Measurements from ENCODE around the gene PDZD4.
A peak's percentile ranks its signal among the peaks of the same experiment; 100 is the strongest.

The PDZD4 gene

DNA sequence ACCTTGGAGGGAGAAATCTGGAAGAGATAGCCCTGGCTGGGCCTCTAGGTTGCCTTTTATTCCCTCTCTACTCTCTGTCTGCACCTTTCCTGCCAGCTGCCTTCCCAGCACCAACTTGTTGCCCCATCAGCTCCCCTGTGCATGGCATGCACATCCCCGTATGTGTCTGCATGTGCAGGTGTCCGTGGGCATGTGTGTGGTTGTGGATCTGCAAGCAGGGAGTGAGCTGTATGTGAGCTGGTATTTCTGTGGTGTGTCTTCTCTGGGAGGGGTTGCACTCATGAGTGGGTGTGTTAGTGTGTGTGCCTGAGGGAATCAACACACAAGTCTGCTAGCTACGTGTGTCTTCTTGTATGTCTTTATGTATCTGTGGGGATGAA, 45.8 kb upstream of the PDZD4 start:
- TF ChIP-seq RAD21 (IDR thresholded peaks at IDR 0.05; ENCODE audit: low read depth) (no peak), FOXM1 (IDR thresholded peaks at IDR 0.05; ENCODE audit: borderline replicate concordance, low read depth) (no peak), EP300 (IDR thresholded peaks at IDR 0.05; ENCODE audit: borderline replicate concordance) (no peak), ZBTB7A (IDR thresholded peaks at IDR 0.05; ENCODE audit: low read depth) (no peak), TEAD4 (IDR thresholded peaks at IDR 0.05) (no peak), TAF1 (IDR thresholded peaks at IDR 0.05; ENCODE audit: low read depth) (no peak), YY1 (IDR thresholded peaks at IDR 0.05; ENCODE audit: low read depth) (no peak), CREB1 (IDR thresholded peaks at IDR 0.05; ENCODE audit: low read depth) (no peak), EGR1 (IDR thresholded peaks at IDR 0.05) (no peak), CEBPB (IDR thresholded peaks at IDR 0.05) (no peak), TCF12 (IDR thresholded peaks at IDR 0.05; ENCODE audit: low read depth) (no peak), NFIC (IDR thresholded peaks at IDR 0.05) (no peak)
- TF ChIP-seq, protein P1, sequence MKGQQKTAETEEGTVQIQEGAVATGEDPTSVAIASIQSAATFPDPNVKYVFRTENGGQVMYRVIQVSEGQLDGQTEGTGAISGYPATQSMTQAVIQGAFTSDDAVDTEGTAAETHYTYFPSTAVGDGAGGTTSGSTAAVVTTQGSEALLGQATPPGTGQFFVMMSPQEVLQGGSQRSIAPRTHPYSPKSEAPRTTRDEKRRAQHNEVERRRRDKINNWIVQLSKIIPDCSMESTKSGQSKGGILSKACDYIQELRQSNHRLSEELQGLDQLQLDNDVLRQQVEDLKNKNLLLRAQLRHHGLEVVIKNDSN (IDR thresholded peaks at IDR 0.05): no peak
- TF ChIP-seq, protein P2, sequence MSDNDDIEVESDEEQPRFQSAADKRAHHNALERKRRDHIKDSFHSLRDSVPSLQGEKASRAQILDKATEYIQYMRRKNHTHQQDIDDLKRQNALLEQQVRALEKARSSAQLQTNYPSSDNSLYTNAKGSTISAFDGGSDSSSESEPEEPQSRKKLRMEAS (IDR thresholded peaks at IDR 0.05): no peak
- TF ChIP-seq, protein P3, sequence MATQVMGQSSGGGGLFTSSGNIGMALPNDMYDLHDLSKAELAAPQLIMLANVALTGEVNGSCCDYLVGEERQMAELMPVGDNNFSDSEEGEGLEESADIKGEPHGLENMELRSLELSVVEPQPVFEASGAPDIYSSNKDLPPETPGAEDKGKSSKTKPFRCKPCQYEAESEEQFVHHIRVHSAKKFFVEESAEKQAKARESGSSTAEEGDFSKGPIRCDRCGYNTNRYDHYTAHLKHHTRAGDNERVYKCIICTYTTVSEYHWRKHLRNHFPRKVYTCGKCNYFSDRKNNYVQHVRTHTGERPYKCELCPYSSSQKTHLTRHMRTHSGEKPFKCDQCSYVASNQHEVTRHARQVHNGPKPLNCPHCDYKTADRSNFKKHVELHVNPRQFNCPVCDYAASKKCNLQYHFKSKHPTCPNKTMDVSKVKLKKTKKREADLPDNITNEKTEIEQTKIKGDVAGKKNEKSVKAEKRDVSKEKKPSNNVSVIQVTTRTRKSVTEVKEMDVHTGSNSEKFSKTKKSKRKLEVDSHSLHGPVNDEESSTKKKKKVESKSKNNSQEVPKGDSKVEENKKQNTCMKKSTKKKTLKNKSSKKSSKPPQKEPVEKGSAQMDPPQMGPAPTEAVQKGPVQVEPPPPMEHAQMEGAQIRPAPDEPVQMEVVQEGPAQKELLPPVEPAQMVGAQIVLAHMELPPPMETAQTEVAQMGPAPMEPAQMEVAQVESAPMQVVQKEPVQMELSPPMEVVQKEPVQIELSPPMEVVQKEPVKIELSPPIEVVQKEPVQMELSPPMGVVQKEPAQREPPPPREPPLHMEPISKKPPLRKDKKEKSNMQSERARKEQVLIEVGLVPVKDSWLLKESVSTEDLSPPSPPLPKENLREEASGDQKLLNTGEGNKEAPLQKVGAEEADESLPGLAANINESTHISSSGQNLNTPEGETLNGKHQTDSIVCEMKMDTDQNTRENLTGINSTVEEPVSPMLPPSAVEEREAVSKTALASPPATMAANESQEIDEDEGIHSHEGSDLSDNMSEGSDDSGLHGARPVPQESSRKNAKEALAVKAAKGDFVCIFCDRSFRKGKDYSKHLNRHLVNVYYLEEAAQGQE (IDR thresholded peaks at IDR 0.05; ENCODE audit: low read depth): no peak

DNA sequence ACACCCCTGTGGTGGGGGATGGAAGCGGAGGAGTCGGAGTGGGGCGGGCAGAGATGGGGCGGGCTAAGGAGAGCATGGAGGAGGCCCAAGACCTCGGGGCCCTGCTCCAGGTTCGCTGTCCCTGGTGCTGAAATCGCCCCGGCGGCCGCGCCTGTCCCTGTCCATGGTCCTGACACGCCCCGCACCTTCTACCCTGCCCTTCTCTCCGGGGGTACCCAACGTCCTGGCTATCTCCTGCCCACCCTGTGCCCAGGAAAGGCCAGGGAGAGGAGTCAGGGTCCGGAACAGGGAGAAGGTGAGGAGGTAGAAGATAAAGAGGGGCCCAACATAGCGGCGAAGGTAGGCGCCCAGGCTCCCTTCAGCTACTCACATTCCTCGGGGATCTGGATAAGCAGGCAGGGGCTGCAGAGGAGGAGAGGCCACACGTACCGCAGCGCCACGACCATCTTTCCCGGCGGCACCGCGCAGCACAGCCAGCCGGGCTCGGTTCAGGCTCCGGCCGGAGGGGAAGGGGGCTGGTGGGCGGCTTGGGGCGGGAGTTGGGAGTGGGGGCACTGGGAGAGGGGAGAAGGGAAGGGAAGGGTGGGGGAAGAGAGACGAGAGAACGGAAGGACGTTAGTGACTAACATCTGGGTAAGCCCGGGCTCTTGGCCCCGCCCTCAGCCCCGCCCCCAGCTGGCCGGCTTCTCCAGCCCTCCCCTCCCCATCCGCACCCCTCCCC, 45.2 kb upstream of the PDZD4 start:
- TF ChIP-seq, protein P3 (IDR thresholded peaks at IDR 0.05; ENCODE audit: low read depth): peak; percentile 99
- TF ChIP-seq CREB1 (IDR thresholded peaks at IDR 0.05; ENCODE audit: low read depth) (no peak), TCF12 (IDR thresholded peaks at IDR 0.05; ENCODE audit: low read depth) (no peak), EGR1 (IDR thresholded peaks at IDR 0.05) (no peak)
- TF ChIP-seq, protein P2 (IDR thresholded peaks at IDR 0.05): peak; percentile 57; the same call in 1 of the 2 replicates

DNA sequence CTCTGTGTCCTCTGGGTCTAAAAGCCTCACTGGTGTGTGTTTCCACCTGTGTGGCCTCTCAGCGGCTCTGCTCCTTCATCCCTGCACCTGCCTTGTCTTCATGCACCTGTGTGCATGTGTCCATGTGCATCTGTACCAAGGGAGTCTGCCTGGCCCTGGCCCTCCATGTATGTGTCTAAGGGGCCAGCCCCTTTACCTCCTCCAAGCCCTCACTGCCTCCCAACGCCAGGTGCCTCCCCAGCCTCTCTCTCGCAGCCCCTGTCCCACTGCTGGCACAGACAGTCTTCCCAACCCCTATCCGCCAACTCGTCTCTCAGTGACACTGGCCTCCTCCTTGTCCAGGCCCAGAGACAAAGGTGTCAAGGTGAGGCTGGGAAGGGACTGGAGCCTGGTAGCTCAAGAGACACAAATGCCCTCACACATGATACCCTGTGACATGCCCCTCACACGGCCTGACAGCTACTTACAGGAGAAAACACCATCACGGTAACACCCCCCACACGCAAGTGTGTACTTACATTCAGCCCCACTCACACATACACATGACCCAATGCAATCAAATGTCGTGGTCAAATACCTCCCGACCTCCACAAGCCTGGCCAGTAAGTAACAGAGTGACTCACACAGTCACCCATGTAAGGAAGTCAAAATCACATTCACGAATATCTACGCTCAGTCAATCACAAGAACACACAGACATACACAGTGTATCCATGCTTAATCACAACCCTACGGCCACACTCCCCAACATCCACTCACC, 44.2 kb upstream of the PDZD4 start:
- TF ChIP-seq FOXM1 (IDR thresholded peaks at IDR 0.05; ENCODE audit: borderline replicate concordance, low read depth) (no peak), CREB1 (IDR thresholded peaks at IDR 0.05; ENCODE audit: low read depth) (no peak), RAD21 (IDR thresholded peaks at IDR 0.05; ENCODE audit: low read depth) (no peak), CEBPB (IDR thresholded peaks at IDR 0.05) (no peak), TCF12 (IDR thresholded peaks at IDR 0.05; ENCODE audit: low read depth) (no peak), NFIC (IDR thresholded peaks at IDR 0.05) (no peak), TEAD4 (IDR thresholded peaks at IDR 0.05) (no peak), EGR1 (IDR thresholded peaks at IDR 0.05) (no peak), TAF1 (IDR thresholded peaks at IDR 0.05; ENCODE audit: low read depth) (no peak), EP300 (IDR thresholded peaks at IDR 0.05; ENCODE audit: borderline replicate concordance) (no peak), ZBTB7A (IDR thresholded peaks at IDR 0.05; ENCODE audit: low read depth) (no peak), YY1 (IDR thresholded peaks at IDR 0.05; ENCODE audit: low read depth) (no peak)
- TF ChIP-seq, protein P3 (IDR thresholded peaks at IDR 0.05; ENCODE audit: low read depth): no peak
- TF ChIP-seq, protein P1 (IDR thresholded peaks at IDR 0.05): no peak
- TF ChIP-seq, protein P2 (IDR thresholded peaks at IDR 0.05): no peak

DNA sequence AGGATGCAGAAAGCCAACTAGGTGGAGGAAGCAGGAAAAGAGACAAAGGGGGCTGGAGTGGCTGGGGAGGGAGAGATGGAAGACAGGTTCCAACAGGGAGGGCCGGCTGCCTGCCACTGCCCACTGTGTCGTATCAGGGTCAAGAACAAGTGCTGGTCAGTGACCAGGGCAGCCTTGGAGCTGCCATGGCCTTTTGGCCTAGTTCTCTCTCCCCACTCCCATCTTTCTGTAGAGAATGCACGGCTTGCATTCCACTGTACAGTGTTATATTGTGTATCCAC, 43.7 kb upstream of the PDZD4 start:
- TF ChIP-seq TCF12 (IDR thresholded peaks at IDR 0.05; ENCODE audit: low read depth) (no peak), ZBTB7A (IDR thresholded peaks at IDR 0.05; ENCODE audit: low read depth) (no peak), RAD21 (IDR thresholded peaks at IDR 0.05; ENCODE audit: low read depth) (no peak), CREB1 (IDR thresholded peaks at IDR 0.05; ENCODE audit: low read depth) (no peak), EGR1 (IDR thresholded peaks at IDR 0.05) (no peak), CEBPB (IDR thresholded peaks at IDR 0.05) (no peak), YY1 (IDR thresholded peaks at IDR 0.05; ENCODE audit: low read depth) (no peak), FOXM1 (IDR thresholded peaks at IDR 0.05; ENCODE audit: borderline replicate concordance, low read depth) (no peak), TAF1 (IDR thresholded peaks at IDR 0.05; ENCODE audit: low read depth) (no peak), TEAD4 (IDR thresholded peaks at IDR 0.05) (no peak), NFIC (IDR thresholded peaks at IDR 0.05) (no peak), EP300 (IDR thresholded peaks at IDR 0.05; ENCODE audit: borderline replicate concordance) (no peak)
- TF ChIP-seq, protein P3 (IDR thresholded peaks at IDR 0.05; ENCODE audit: low read depth): no peak
- TF ChIP-seq, protein P1 (IDR thresholded peaks at IDR 0.05): no peak
- TF ChIP-seq, protein P2 (IDR thresholded peaks at IDR 0.05): no peak

Data from Ishikawa (cell line).